Psoas muscle (tissue), 8 donors: Measurements from ENCODE around the gene CADM2. TPM values are rescaled to one million over a fixed set of nuclear protein-coding genes. Genes with fewer than 3 reads are reported as not detected.

ENCODE experiments used
- ATAC-seq, 4 donors: fragments of 200-7000 bp; cut with Tn5 transposase; one replicate each; pipeline ENCODE4 v1.9.1; 2020; ENCODE audit warnings: moderate library complexity in 3 of 4, mild to moderate bottlenecking in 2 of 4
- DNase-seq, 2 donors: peaks; one replicate each; pipeline ENCODE4 v3.0.0-alpha.2; 2020
- H3K27ac ChIP-seq: fragments of 200-600 bp; one replicate; pipeline ENCODE4 v1.8.0; 2022
- H3K27me3 ChIP-seq, 3 donors: fragments of 200-600 bp in 1 of 3; one replicate each; pipeline versions ENCODE4 v1.6.1 to v1.8.0; 2013 to 2022; ENCODE audit warnings: low read length in 2 of 3, mild to moderate bottlenecking in 2 of 3, moderate library complexity in 1 of 3; ENCODE audit not compliant: insufficient read depth in 3 of 3
- H3K36me3 ChIP-seq, 2 donors: fragments of 200-600 bp in 1 of 2; one replicate each; pipeline versions ENCODE4 v1.6.1 to v1.8.0; 2013 to 2022; ENCODE audit warnings: low read depth in 1 of 2, mild to moderate bottlenecking in 1 of 2, moderate library complexity in 1 of 2; ENCODE audit not compliant: insufficient read depth in 1 of 2
- H3K4me1 ChIP-seq: fragments of 200-600 bp; one replicate; pipeline ENCODE4 v1.8.0; 2022
- H3K4me3 ChIP-seq: fragments of 200-600 bp; one replicate; pipeline ENCODE4 v1.8.0; 2022; ENCODE audit warnings: mild to moderate bottlenecking
- H3K9me3 ChIP-seq: fragments of 200-600 bp; one replicate; pipeline ENCODE4 v1.8.0; 2022
- WGBS, 3 donors: extraction: QIAGEN DNeasy Blood & Tissue Kit; methylation state at CpG; one replicate each; pipeline versions ENCODE4 v1.1.6 to v1.1.7; 2013; 5-methylcytosine and 5-hydroxymethylcytosine counted together
- intact Hi-C, 2 donors: fragments of 100-400 bp; cut with DNase I; formaldehyde crosslinking; loops; one replicate each; pipeline versions ENCODE4 v1.11.0 to v1.14.2; 2022
- polyA plus RNA-seq, 3 donors: library from polyadenylated mRNA; stranded (reverse); fragments of 200-250 nt; gene quantifications; one replicate each; pipeline ENCODE4 v1.2.3, GENCODE V29; 2013
- total RNA-seq, 4 donors: library from RNA; stranded (reverse); fragmentation: NEBNext Ultra II Directional in 2 of 4; extraction: Animal tissue kit (Norgen Biotek cat#: 25700) in 2 of 4; gene quantifications; one replicate each; pipeline versions ENCODE4 v1.2.1 to v1.2.4, GENCODE V29; 2021 to 2023
- TF ChIP-seq, protein P1 (sequence below): fragments of 200-600 bp; IDR thresholded peaks from one replicate; pipeline ENCODE4 v1.8.0; 2022; ENCODE audit warnings: antibody characterized with exemption
- donor health status: healthy with polysubstance abuse.
- donor health status: DM: no; HTN: no; CAD: no; lungs with moderate emphysema.
- donor health status: Bipolar disorder and iron deficiency.
- donor health status: healthy.
- donor health status: DM: yes; HTN: yes; CAD: no.
- donor health status: DM: no; HTN: no; CAD: no.
- donor health status: DM: no; HTN: no; CAD: no.
- donor health status: DM: yes; HTN: yes; CAD: no.

CADM2 gene
- total and polyA plus RNA-seq, 7 donors: 3.6 to 15.7 (median 6.3) TPM

DNA sequence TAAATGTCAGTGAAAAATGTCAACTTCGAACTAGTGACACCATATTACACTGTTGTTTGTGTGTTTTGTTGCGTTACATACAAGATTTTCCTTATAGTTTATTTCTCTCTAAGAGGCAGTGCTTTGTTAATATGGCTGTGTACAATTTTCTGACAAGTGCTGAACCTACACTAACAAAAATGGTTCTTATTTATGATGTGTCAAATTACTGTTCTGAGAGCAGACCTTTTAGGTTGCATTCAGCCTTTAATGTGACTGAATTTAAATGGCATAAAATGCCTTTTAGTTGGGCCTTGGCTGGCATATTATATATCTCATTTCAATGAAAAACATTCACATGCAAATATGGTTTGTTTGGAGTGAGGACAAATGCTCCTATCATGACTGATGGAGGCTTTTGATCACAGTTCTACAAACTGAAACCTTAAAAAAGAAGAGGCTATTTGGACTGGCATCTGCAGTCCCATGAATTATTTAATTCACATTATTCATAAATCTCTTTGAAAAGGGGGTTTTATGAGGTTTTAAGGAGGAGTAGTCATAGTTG is 750.6 kb downstream of the CADM2 start:
- WGBS, 3 donors: 83 to 90% (median 89%) methylated on average over 2 of the region's 2 CpGs

DNA sequence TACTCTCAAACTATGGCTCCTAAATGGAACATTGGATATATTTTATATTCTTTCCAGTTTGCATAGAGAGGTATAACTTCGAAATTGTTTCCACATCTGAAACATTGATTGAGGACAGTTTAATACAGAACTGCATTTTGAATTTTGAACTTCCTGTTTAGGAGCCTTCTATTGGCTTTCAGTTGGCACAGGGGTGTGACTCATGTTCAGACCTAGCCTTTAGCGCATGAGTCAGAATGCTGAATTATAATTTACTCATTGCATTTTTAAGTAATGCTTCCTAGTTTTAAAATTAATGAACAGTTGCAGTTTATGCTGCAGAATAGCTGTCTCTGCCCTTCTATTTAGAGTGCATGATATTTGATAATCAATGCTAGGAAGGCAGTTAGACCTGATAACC is 751.7 kb downstream of the CADM2 start:
- 94 to 96% (median 95%) methylated on average over 2 of the region's 2 CpGs for WGBS, 3 donors
- intact Hi-C loops: no loop called here
- TF ChIP-seq, protein P1, sequence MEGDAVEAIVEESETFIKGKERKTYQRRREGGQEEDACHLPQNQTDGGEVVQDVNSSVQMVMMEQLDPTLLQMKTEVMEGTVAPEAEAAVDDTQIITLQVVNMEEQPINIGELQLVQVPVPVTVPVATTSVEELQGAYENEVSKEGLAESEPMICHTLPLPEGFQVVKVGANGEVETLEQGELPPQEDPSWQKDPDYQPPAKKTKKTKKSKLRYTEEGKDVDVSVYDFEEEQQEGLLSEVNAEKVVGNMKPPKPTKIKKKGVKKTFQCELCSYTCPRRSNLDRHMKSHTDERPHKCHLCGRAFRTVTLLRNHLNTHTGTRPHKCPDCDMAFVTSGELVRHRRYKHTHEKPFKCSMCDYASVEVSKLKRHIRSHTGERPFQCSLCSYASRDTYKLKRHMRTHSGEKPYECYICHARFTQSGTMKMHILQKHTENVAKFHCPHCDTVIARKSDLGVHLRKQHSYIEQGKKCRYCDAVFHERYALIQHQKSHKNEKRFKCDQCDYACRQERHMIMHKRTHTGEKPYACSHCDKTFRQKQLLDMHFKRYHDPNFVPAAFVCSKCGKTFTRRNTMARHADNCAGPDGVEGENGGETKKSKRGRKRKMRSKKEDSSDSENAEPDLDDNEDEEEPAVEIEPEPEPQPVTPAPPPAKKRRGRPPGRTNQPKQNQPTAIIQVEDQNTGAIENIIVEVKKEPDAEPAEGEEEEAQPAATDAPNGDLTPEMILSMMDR: no peak
- no peak for ATAC-seq
- DNase-seq: no peak
- no peaks in the 10 kb centered on the region for H3K36me3 ChIP-seq
- H3K4me3 ChIP-seq: no peak overlapping the region
- peaks cover 1% of the 10 kb centered on the region for H3K9me3 ChIP-seq
- no peaks in the 10 kb centered on the region for H3K27me3 ChIP-seq
- H3K27ac ChIP-seq: no peak overlapping the region
- H3K4me1 ChIP-seq: no peaks in the 10 kb centered on the region

More for the DNA sequence above, 750.6 kb downstream of the CADM2 start:
- intact Hi-C loops: no loop called here
- H3K4me3 ChIP-seq: no peak overlapping the region
- no peaks in the 10 kb centered on the region for H3K36me3 ChIP-seq
- ATAC-seq (no peak), DNase-seq (no peak)
- no peaks in the 10 kb centered on the region for H3K9me3 ChIP-seq
- no peak overlapping the region for H3K27ac ChIP-seq
- TF ChIP-seq, protein P1: no peak
- H3K27me3 ChIP-seq: no peaks in the 10 kb centered on the region
- no peaks in the 10 kb centered on the region for H3K4me1 ChIP-seq

GRCh38 chr3:85721409-85722145 is 762.8 kb downstream of the CADM2 start:
- H3K4me3 ChIP-seq: no peak overlapping the region
- no peaks in the 10 kb centered on the region for H3K36me3 ChIP-seq
- intact Hi-C loops: no loop called here
- ATAC-seq: no peak
- 87 to 91% (median 89%) methylated on average over 10 of the region's 10 CpGs for WGBS, 3 donors
- DNase-seq: no peak
- H3K9me3 ChIP-seq: no peaks in the 10 kb centered on the region
- H3K27me3 ChIP-seq: no peaks in the 10 kb centered on the region
- H3K4me1 ChIP-seq: no peaks in the 10 kb centered on the region
- no peak overlapping the region for H3K27ac ChIP-seq
- TF ChIP-seq, protein P1: no peak

DNA sequence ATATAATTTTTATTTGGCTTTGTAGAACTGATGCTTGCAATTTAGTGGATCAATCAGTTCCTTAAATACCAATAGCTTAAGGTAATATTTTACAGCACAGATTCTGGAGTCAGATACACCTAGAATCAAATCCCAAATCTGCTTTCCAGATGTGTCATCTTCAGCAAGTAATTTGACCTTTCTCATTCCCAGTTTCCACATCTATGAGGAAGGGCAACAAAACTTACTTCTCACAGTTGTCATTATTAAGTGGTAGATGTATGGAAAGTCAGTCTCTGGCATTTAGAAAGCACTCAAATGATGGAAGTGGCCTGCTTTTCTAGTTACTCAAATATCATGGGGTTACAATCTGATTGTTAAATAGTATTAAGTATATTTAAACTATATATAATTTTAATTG is 767.0 kb downstream of the CADM2 start:
- Histone ChIP-seq H3K36me3 (no peaks in the 10 kb centered on the region), H3K27me3 (no peaks in the 10 kb centered on the region), H3K4me1 (no peaks in the 10 kb centered on the region), H3K27ac (no peak overlapping the region), H3K4me3 (no peak overlapping the region), H3K9me3 (no peaks in the 10 kb centered on the region)
- no peak for ATAC-seq
- DNase-seq: no peak
- TF ChIP-seq, protein P1: no peak
- intact Hi-C loops: no loop called here
